ENCODE data around the gene ARFIP1. TPM values are rescaled to one million over a fixed set of nuclear protein-coding genes. Genes with fewer than 3 reads are reported as not detected.

ARFIP1 gene
- polyA plus RNA-seq, 1 donor from 2014 or later: 35.1 TPM

DNA sequence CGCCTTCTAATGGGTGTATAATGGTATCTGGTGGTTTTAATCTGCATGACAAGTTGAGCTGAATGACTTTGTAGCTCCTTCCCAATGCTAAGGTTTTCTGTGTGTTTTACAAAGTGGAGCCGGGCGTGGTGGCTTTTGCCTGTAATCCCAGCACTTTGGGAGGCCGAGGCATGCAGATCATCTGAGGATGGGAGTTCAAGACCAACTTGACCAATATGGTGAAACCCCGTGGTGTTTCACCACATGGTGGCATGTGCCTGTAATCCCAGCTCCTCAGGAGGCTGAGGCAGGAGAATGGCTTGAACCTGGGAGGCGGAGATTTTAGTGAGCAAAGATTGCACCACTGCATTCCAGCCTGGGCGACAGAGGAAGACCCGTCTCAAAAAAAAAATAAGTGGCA lies 28.9 kb downstream of the ARFIP1 start:
- no peak for TF ChIP-seq EP300 (conservative IDR thresholded peaks at IDR 0.05; ENCODE audit: poor library complexity, severe bottlenecking)
- TF ChIP-seq POLR2AphosphoS5 (IDR thresholded peaks at IDR 0.05): no peak
- TF ChIP-seq, protein P1, sequence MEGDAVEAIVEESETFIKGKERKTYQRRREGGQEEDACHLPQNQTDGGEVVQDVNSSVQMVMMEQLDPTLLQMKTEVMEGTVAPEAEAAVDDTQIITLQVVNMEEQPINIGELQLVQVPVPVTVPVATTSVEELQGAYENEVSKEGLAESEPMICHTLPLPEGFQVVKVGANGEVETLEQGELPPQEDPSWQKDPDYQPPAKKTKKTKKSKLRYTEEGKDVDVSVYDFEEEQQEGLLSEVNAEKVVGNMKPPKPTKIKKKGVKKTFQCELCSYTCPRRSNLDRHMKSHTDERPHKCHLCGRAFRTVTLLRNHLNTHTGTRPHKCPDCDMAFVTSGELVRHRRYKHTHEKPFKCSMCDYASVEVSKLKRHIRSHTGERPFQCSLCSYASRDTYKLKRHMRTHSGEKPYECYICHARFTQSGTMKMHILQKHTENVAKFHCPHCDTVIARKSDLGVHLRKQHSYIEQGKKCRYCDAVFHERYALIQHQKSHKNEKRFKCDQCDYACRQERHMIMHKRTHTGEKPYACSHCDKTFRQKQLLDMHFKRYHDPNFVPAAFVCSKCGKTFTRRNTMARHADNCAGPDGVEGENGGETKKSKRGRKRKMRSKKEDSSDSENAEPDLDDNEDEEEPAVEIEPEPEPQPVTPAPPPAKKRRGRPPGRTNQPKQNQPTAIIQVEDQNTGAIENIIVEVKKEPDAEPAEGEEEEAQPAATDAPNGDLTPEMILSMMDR (IDR thresholded peaks at IDR 0.05; ENCODE audit: poor library complexity, severe bottlenecking): no peak
- TF ChIP-seq SMC3 (conservative IDR thresholded peaks at IDR 0.05; ENCODE audit: poor library complexity): no peak
- TF ChIP-seq, protein P2, sequence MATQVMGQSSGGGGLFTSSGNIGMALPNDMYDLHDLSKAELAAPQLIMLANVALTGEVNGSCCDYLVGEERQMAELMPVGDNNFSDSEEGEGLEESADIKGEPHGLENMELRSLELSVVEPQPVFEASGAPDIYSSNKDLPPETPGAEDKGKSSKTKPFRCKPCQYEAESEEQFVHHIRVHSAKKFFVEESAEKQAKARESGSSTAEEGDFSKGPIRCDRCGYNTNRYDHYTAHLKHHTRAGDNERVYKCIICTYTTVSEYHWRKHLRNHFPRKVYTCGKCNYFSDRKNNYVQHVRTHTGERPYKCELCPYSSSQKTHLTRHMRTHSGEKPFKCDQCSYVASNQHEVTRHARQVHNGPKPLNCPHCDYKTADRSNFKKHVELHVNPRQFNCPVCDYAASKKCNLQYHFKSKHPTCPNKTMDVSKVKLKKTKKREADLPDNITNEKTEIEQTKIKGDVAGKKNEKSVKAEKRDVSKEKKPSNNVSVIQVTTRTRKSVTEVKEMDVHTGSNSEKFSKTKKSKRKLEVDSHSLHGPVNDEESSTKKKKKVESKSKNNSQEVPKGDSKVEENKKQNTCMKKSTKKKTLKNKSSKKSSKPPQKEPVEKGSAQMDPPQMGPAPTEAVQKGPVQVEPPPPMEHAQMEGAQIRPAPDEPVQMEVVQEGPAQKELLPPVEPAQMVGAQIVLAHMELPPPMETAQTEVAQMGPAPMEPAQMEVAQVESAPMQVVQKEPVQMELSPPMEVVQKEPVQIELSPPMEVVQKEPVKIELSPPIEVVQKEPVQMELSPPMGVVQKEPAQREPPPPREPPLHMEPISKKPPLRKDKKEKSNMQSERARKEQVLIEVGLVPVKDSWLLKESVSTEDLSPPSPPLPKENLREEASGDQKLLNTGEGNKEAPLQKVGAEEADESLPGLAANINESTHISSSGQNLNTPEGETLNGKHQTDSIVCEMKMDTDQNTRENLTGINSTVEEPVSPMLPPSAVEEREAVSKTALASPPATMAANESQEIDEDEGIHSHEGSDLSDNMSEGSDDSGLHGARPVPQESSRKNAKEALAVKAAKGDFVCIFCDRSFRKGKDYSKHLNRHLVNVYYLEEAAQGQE (IDR thresholded peaks at IDR 0.05; ENCODE audit: borderline replicate concordance): no peak
- TF ChIP-seq EZH2 (IDR thresholded peaks at IDR 0.05; ENCODE audit: borderline replicate concordance, insufficient read depth, low read length, poor library complexity, severe bottlenecking): no peak
- TF ChIP-seq TAF1 (IDR thresholded peaks at IDR 0.05; ENCODE audit: low read depth): no peak
- no peak for TF ChIP-seq RAD21 (conservative IDR thresholded peaks at IDR 0.05)
- TF ChIP-seq MXI1 (conservative IDR thresholded peaks at IDR 0.05; ENCODE audit: poor library complexity, severe bottlenecking): no peak
- Histone ChIP-seq H3K4me3 (ENCODE audit: low read length) (no peak overlapping the region), H3K27me3 (ENCODE audit: insufficient read depth, low read depth, low read length) (no peaks in the 10 kb centered on the region), H3K4me2 (ENCODE audit: low read length) (no peak overlapping the region), H3K27ac (ENCODE audit: low read length) (no peak overlapping the region), H3K9ac (ENCODE audit: low read length) (no peak overlapping the region), H2AFZ (ENCODE audit: low read depth, low read length) (no peak overlapping the region), H3K9me2 (ENCODE audit: insufficient read depth, low read length) (no peaks in the 10 kb centered on the region), H3F3A (ENCODE audit: insufficient read depth, low read length, poor library complexity, severe bottlenecking) (no peaks in the 10 kb centered on the region), H3K36me3 (ENCODE audit: insufficient read depth, low read length) (no peaks in the 10 kb centered on the region), H3K79me2 (replicated peaks; ENCODE audit: insufficient read depth, low read length) (peaks cover 12% of the 10 kb centered on the region), H3K9me3 (ENCODE audit: low read length) (peaks cover 2% of the 10 kb centered on the region), H4K20me1 (ENCODE audit: insufficient read depth) (no peaks in the 10 kb centered on the region)

DNA sequence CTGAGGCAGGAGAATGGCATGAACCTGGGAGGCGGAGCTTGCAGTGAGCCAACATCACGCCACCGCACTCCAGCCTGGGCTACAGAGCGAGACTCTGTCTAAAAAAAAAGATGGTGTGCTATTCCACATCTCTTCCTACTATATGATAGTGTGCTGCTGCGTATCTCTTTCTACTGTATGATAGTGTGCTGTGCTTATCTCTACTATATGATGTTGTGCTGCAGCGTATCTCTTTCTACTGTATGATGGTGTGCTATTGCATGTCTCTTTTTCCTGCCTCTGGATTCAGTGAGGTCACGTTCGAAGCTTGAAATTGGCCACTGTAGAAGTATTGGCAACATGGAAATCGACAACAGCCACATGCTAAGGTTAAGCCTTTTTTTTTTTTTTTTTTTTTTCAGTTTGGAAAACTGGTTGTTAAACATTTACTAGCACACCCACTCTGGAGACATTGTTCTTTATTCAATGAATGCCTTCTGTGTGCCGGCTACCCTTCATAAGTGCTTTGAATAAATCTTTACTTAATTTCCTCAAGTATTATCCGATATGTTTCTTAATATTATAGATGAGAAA lies 31.0 kb downstream of the ARFIP1 start:
- Histone ChIP-seq H3K9ac (ENCODE audit: low read length) (no peak overlapping the region), H2AFZ (ENCODE audit: low read depth, low read length) (no peak overlapping the region), H4K20me1 (ENCODE audit: insufficient read depth) (no peaks in the 10 kb centered on the region), H3K9me3 (ENCODE audit: low read length) (peaks cover 2% of the 10 kb centered on the region), H3K27me3 (ENCODE audit: insufficient read depth, low read depth, low read length) (no peaks in the 10 kb centered on the region), H3K4me3 (ENCODE audit: low read length) (no peak overlapping the region), H3F3A (ENCODE audit: insufficient read depth, low read length, poor library complexity, severe bottlenecking) (no peaks in the 10 kb centered on the region), H3K36me3 (ENCODE audit: insufficient read depth, low read length) (no peaks in the 10 kb centered on the region), H3K27ac (ENCODE audit: low read length) (no peak overlapping the region), H3K9me2 (ENCODE audit: insufficient read depth, low read length) (no peaks in the 10 kb centered on the region), H3K4me2 (ENCODE audit: low read length) (no peak overlapping the region), H3K79me2 (replicated peaks; ENCODE audit: insufficient read depth, low read length) (peaks cover 12% of the 10 kb centered on the region)
- TF ChIP-seq POLR2AphosphoS5 (IDR thresholded peaks at IDR 0.05) (no peak), EP300 (conservative IDR thresholded peaks at IDR 0.05; ENCODE audit: poor library complexity, severe bottlenecking) (no peak), SMC3 (conservative IDR thresholded peaks at IDR 0.05; ENCODE audit: poor library complexity) (no peak)
